SK-N-SH treated with all-trans-retinoic acid at 6 μM for 48 hours (cell line): ENCODE results near the gene KRT35.

Source experiments
- ATAC-seq: fragments of 200-7000 bp; cut with Tn5 transposase; 3 replicates; pipeline ENCODE4 v1.9.1; 2020; ENCODE audit warnings: mild to moderate bottlenecking, moderate library complexity
- BACH2 ChIP-seq: fragments of 250-450 bp; sonication (Bioruptor Pico); IDR thresholded peaks from 2 replicates; pipeline ENCODE4 v1.9.0; 2021; ENCODE audit warnings: mild to moderate bottlenecking, borderline replicate concordance
- CSDC2 ChIP-seq: fragments of 250-450 bp; sonication (Bioruptor Pico); IDR thresholded peaks from 2 replicates; pipeline ENCODE4 v1.5.0; 2020; ENCODE audit warnings: mild to moderate bottlenecking, moderate library complexity
- ESRRG ChIP-seq: fragments of 250-450 bp; sonication (Bioruptor Pico); IDR thresholded peaks from 2 replicates; pipeline ENCODE4 v1.6.1; 2021; ENCODE audit warnings: mild to moderate bottlenecking
- GLIS3 ChIP-seq: fragments of 250-450 bp; sonication (Bioruptor Pico); IDR thresholded peaks from 2 replicates; pipeline ENCODE4 v1.5.0; 2020; ENCODE audit warnings: mild to moderate bottlenecking, moderate library complexity
- ISL1 ChIP-seq: fragments of 250-450 bp; sonication (Bioruptor Pico); IDR thresholded peaks from 2 replicates; pipeline ENCODE4 v2.1.2; 2022; ENCODE audit warnings: mild to moderate bottlenecking, moderate library complexity
- OSR1 ChIP-seq: fragments of 250-450 bp; sonication (Bioruptor Pico); IDR thresholded peaks from 2 replicates; pipeline ENCODE4 v1.8.0; 2022; ENCODE audit warnings: moderate library complexity, mild to moderate bottlenecking, inconsistent platforms
- PPARA ChIP-seq: fragments of 250-450 bp; sonication (Bioruptor Pico); IDR thresholded peaks from 2 replicates; pipeline ENCODE4 v1.5.0; 2020; ENCODE audit warnings: mild to moderate bottlenecking, borderline replicate concordance
- RARB ChIP-seq: fragments of 250-450 bp; sonication (Bioruptor Pico); IDR thresholded peaks from 2 replicates; pipeline ENCODE4 v1.8.0; 2021; ENCODE audit warnings: mild to moderate bottlenecking, moderate library complexity
- SNAI2 ChIP-seq: fragments of 250-450 bp; sonication (Bioruptor Pico); IDR thresholded peaks from 2 replicates; pipeline ENCODE4 v1.5.0; 2020; ENCODE audit warnings: mild to moderate bottlenecking, moderate library complexity
- TCF4 ChIP-seq: fragments of 250-450 bp; sonication (Bioruptor Pico); IDR thresholded peaks from 2 replicates; pipeline ENCODE4 v1.8.0; 2021; ENCODE audit warnings: mild to moderate bottlenecking, moderate library complexity, borderline replicate concordance
- TOX ChIP-seq: fragments of 250-450 bp; sonication (Bioruptor Pico); IDR thresholded peaks from 2 replicates; pipeline ENCODE4 v1.8.0; 2021; ENCODE audit warnings: mild to moderate bottlenecking, moderate library complexity, borderline replicate concordance
- ZC3H10 ChIP-seq: fragments of 250-450 bp; sonication (Bioruptor Pico); IDR thresholded peaks from 2 replicates; pipeline ENCODE4 v1.5.1; 2021; ENCODE audit warnings: mild to moderate bottlenecking, moderate library complexity
- ZFP3 ChIP-seq: fragments of 250-450 bp; sonication (Bioruptor Pico); IDR thresholded peaks from 2 replicates; pipeline ENCODE4 v1.5.0; 2020; ENCODE audit warnings: mild to moderate bottlenecking, moderate library complexity
- ZFP30 ChIP-seq: fragments of 450-650 bp; formaldehyde crosslinking; IDR thresholded peaks from 2 replicates; pipeline ENCODE4 v1.5.0; 2022; ENCODE audit warnings: mild to moderate bottlenecking, moderate library complexity
- ZNF565 ChIP-seq: fragments of 450-650 bp; formaldehyde crosslinking; conservative IDR thresholded peaks from 2 replicates; pipeline ENCODE4 v1.5.0; 2020; ENCODE audit warnings: low read depth, mild to moderate bottlenecking, moderate library complexity
- ZNF70 ChIP-seq: fragments of 450-650 bp; formaldehyde crosslinking; IDR thresholded peaks from 2 replicates; pipeline ENCODE4 v1.5.0; 2020; ENCODE audit warnings: mild to moderate bottlenecking, moderate library complexity
- ZNF8 ChIP-seq: fragments of 450-650 bp; formaldehyde crosslinking; IDR thresholded peaks from 2 replicates; pipeline ENCODE4 v1.5.0; 2020; ENCODE audit warnings: mild to moderate bottlenecking, moderate library complexity
- TF ChIP-seq, protein P1 (sequence below): fragments of 250-450 bp; sonication (Bioruptor Pico); IDR thresholded peaks from 2 replicates; pipeline ENCODE4 v1.5.0; 2020; ENCODE audit warnings: mild to moderate bottlenecking, moderate library complexity
- TF ChIP-seq, protein P2 (sequence below): fragments of 250-450 bp; sonication (Bioruptor Pico); IDR thresholded peaks from 2 replicates; pipeline ENCODE4 v1.8.0; 2020; ENCODE audit warnings: mild to moderate bottlenecking, moderate library complexity, borderline replicate concordance
- TF ChIP-seq, protein P3 (sequence below): fragments of 250-450 bp; sonication (Bioruptor Pico); IDR thresholded peaks from 2 replicates; pipeline ENCODE4 v1.5.1; 2021; ENCODE audit warnings: mild to moderate bottlenecking, moderate library complexity

KRT35 gene

DNA sequence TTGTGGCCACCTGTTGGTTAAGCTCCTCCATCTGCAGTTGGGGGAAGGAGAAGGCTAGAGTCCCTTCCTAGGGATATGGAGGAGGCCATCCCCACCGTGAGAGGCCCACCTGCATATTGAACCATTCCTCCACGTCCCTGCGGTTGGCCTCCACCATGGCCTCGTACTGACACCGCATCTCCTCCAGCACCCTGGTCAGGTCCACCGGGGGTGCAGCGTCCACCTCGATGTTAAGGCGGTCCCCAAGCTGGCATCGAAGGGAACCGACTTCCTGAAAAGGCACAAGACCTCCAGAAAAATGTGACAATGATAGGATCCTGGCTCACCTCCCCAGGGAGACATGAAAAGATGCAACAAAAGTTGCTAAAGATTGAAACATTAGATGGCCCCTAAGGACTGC is 16.8 kb downstream of the KRT35 start:
- ATAC-seq = no peak
- TF ChIP-seq ZFP3 (CRISPR knock-in tag) = no peak
- TF ChIP-seq TCF4 = no peak
- TF ChIP-seq BACH2 (CRISPR knock-in tag) = no peak
- no peak for TF ChIP-seq TOX (CRISPR knock-in tag)
- no peak for TF ChIP-seq RARB
- no peak for TF ChIP-seq ZNF565
- no peak for TF ChIP-seq CSDC2 (CRISPR knock-in tag)
- TF ChIP-seq, protein P1, sequence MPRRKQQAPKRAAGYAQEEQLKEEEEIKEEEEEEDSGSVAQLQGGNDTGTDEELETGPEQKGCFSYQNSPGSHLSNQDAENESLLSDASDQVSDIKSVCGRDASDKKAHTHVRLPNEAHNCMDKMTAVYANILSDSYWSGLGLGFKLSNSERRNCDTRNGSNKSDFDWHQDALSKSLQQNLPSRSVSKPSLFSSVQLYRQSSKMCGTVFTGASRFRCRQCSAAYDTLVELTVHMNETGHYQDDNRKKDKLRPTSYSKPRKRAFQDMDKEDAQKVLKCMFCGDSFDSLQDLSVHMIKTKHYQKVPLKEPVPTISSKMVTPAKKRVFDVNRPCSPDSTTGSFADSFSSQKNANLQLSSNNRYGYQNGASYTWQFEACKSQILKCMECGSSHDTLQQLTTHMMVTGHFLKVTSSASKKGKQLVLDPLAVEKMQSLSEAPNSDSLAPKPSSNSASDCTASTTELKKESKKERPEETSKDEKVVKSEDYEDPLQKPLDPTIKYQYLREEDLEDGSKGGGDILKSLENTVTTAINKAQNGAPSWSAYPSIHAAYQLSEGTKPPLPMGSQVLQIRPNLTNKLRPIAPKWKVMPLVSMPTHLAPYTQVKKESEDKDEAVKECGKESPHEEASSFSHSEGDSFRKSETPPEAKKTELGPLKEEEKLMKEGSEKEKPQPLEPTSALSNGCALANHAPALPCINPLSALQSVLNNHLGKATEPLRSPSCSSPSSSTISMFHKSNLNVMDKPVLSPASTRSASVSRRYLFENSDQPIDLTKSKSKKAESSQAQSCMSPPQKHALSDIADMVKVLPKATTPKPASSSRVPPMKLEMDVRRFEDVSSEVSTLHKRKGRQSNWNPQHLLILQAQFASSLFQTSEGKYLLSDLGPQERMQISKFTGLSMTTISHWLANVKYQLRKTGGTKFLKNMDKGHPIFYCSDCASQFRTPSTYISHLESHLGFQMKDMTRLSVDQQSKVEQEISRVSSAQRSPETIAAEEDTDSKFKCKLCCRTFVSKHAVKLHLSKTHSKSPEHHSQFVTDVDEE = no peak
- no peak for TF ChIP-seq ZC3H10 (CRISPR knock-in tag)
- TF ChIP-seq SNAI2 (CRISPR knock-in tag) = no peak
- no peak for TF ChIP-seq ESRRG
- TF ChIP-seq ISL1 = no peak
- TF ChIP-seq OSR1 (CRISPR knock-in tag) = no peak
- TF ChIP-seq, protein P2, sequence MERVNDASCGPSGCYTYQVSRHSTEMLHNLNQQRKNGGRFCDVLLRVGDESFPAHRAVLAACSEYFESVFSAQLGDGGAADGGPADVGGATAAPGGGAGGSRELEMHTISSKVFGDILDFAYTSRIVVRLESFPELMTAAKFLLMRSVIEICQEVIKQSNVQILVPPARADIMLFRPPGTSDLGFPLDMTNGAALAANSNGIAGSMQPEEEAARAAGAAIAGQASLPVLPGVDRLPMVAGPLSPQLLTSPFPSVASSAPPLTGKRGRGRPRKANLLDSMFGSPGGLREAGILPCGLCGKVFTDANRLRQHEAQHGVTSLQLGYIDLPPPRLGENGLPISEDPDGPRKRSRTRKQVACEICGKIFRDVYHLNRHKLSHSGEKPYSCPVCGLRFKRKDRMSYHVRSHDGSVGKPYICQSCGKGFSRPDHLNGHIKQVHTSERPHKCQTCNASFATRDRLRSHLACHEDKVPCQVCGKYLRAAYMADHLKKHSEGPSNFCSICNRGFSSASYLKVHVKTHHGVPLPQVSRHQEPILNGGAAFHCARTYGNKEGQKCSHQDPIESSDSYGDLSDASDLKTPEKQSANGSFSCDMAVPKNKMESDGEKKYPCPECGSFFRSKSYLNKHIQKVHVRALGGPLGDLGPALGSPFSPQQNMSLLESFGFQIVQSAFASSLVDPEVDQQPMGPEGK (CRISPR knock-in tag) = no peak
- no peak for TF ChIP-seq ZNF70 (CRISPR knock-in tag)

DNA sequence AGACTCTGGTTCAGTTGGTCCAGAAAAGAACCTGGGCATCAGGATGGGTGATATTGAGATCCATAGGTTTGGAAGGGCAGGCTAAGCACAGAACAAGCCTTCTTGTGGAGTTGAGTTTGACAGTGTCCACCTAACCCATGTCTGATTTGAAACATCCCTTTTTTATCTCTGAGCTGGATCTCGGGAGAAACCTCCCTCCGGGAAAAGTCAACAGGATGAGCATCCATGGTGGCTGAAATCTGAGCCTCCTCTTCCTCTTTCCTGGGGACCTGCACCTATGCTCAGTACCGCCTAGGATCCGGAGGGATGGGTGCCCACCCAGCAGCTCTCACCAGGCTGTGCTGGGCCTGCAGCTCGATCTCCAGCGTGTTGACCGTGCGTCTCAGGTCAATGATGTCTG is 17.2 kb downstream of the KRT35 start:
- ATAC-seq = no peak
- no peak for TF ChIP-seq ESRRG
- TF ChIP-seq ZNF8 (CRISPR knock-in tag) = no peak
- TF ChIP-seq, protein P3, sequence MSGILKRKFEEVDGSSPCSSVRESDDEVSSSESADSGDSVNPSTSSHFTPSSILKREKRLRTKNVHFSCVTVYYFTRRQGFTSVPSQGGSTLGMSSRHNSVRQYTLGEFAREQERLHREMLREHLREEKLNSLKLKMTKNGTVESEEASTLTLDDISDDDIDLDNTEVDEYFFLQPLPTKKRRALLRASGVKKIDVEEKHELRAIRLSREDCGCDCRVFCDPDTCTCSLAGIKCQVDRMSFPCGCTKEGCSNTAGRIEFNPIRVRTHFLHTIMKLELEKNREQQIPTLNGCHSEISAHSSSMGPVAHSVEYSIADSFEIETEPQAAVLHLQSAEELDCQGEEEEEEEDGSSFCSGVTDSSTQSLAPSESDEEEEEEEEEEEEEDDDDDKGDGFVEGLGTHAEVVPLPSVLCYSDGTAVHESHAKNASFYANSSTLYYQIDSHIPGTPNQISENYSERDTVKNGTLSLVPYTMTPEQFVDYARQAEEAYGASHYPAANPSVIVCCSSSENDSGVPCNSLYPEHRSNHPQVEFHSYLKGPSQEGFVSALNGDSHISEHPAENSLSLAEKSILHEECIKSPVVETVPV (CRISPR knock-in tag) = no peak
- TF ChIP-seq, protein P2 (CRISPR knock-in tag) = no peak
- TF ChIP-seq ZC3H10 (CRISPR knock-in tag) = no peak
- TF ChIP-seq GLIS3 (CRISPR knock-in tag) = no peak
- TF ChIP-seq ZNF70 (CRISPR knock-in tag) = no peak
- no peak for TF ChIP-seq CSDC2 (CRISPR knock-in tag)
- TF ChIP-seq, protein P1 = no peak
- TF ChIP-seq BACH2 (CRISPR knock-in tag) = no peak
- no peak for TF ChIP-seq TCF4
- no peak for TF ChIP-seq ZFP3 (CRISPR knock-in tag)
- no peak for TF ChIP-seq TOX (CRISPR knock-in tag)
- TF ChIP-seq SNAI2 (CRISPR knock-in tag) = no peak
- no peak for TF ChIP-seq PPARA (CRISPR knock-in tag)
- no peak for TF ChIP-seq ZFP30 (CRISPR knock-in tag)
- no peak for TF ChIP-seq OSR1 (CRISPR knock-in tag)
- no peak for TF ChIP-seq ZNF565

DNA sequence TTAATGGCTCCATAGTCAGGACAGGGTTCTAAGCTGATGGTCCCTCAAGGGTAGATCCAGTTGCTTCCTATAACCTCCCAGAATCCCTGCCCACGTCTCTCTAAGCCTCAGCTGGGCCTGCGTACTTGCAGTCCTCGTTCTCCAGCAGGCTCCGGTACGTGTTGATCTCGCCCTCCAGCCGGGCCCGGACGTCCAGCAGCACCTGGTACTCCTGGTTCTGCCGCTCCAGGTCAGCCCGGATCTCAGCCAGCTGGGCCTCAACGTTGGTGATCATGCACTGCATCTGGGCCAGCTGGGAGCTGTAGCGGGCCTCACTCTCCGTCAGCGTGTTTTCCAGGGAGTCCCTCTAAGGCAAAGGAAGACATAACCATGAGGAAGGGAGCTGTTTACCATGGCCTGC is 18.2 kb downstream of the KRT35 start:
- no peak for ATAC-seq
- TF ChIP-seq OSR1 (CRISPR knock-in tag) (no peak), BACH2 (CRISPR knock-in tag) (no peak), ESRRG (no peak), PPARA (CRISPR knock-in tag) (no peak), RARB (no peak), ZNF8 (CRISPR knock-in tag) (no peak), ZFP3 (CRISPR knock-in tag) (no peak), ZFP30 (CRISPR knock-in tag) (no peak), ZNF70 (CRISPR knock-in tag) (no peak)
- TF ChIP-seq, protein P2 (CRISPR knock-in tag) = no peak
- TF ChIP-seq, protein P1 = no peak
